Effector memory CD4-positive, alpha-beta T cell (primary cell): Measurements from ENCODE around the gene NUDT5.
A peak's percentile ranks its signal among the peaks of the same experiment; 100 is the strongest.
"Not testable (repeated sequence)": the region's sequence is repeated elsewhere in the genome, so short reads cannot be mapped to it uniquely, and the experiment has no call there.

Experiments
- DNase-seq, 3 donors: peaks; one replicate each; pipeline ENCODE4 v3.0.0-alpha.2; 2020
- H3K27ac ChIP-seq: 2 replicates; pipeline ENCODE4 v1.7.0; 2013; ENCODE audit warnings: mild to moderate bottlenecking, low read length, moderate library complexity; ENCODE audit not compliant: insufficient read depth, poor library complexity, severe bottlenecking
- H3K27me3 ChIP-seq: replicated peaks from 2 replicates; pipeline ENCODE4 v1.7.0; 2013; ENCODE audit warnings: mild to moderate bottlenecking, low read length; ENCODE audit not compliant: insufficient read depth, control insufficient read depth, poor library complexity, severe bottlenecking
- H3K36me3 ChIP-seq: 2 replicates; pipeline ENCODE4 v1.7.0; 2013; ENCODE audit warnings: mild to moderate bottlenecking, low read length, moderate library complexity; ENCODE audit not compliant: control insufficient read depth, insufficient read depth
- H3K4me1 ChIP-seq: 2 replicates; pipeline ENCODE4 v1.7.0; 2013; ENCODE audit warnings: low read length, mild to moderate bottlenecking; ENCODE audit not compliant: control insufficient read depth, insufficient read depth, poor library complexity, severe bottlenecking
- H3K4me3 ChIP-seq: 2 replicates; pipeline ENCODE4 v1.7.0; 2013; ENCODE audit warnings: low read length, low read depth, mild to moderate bottlenecking; ENCODE audit not compliant: insufficient read depth, poor library complexity, severe bottlenecking
- H3K9me3 ChIP-seq: 2 replicates; pipeline ENCODE4 v1.7.0; 2013; ENCODE audit warnings: mild to moderate bottlenecking, low read length, moderate library complexity; ENCODE audit not compliant: control insufficient read depth
- total RNA-seq, 3 donors: gene quantifications; one replicate each; lab custom pipeline; 2026; lab: John Stamatoyannopoulos, UW

Gene NUDT5
- total RNA-seq: 27.9 to 30.2 (median 29.6) reads per million in 3 donors

DNA sequence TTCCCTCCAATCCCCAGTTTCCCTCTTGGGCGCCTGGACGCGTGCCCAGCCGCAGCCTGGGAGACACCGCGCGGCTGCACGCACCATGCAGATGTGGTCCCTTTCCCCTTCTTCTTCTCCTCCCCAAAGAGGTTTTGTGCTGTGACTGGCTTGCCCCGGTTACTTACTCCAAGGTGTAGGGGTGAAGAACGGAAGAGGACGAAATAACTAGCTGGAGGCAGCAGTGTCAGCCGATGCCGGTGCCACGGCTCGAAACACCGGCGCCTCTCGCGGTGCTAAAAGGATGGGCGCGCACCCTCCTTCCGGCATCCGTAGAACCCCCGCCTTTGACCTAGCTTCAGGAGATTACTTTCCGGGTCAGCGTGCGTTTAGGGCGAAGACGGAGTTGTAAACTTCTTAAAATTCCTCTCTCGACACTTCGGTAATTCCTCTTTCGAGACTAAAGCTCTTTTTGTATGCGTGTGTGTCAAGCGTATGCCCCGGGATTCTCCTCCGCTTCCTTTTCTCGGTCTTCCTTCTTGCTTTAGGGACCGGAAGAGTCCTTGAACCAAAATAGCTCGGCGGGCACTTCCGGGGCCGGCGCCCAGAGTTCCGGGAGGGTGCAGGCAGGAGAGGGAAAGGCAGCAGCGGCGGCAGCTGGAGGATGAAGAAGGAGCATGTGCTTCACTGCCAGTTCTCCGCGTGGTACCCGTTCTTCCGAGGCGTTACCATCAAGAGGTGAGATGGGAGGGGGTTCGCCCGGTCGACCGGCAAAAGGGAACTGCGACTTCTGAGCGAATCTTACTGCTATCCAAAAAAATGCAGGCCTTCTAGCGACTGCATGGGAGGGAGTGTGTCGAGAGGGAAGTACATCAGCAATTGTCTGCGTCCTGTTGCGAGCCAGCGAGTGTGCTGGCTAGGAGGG, at the start of gene NUDT5, which contains the start of gene CDC123:
TSS of gene NUDT5 (minus strand) at position 289 of the 904 bp plus-strand sequence. CDS start 9,600 bp downstream, outside the sequence.
TSS of gene CDC123 (plus strand) at position 586 of the 904 bp plus-strand sequence. CDS start at position 644, 58 bp downstream.
- H3K27me3 ChIP-seq: no peaks in the 10 kb centered on the region
- H3K36me3 ChIP-seq: no peaks in the 10 kb centered on the region
- no peaks in the 10 kb centered on the region for H3K9me3 ChIP-seq
- peak within 1 kb of the TSS; percentile 94 for H3K4me3 ChIP-seq
- H3K27ac ChIP-seq: peak within 1 kb of the TSS; percentile 97
- H3K4me1 ChIP-seq: peaks cover 17% of the 10 kb centered on the region
- DNase-seq: peak; percentile 63 to 77 (median 76)

DNA sequence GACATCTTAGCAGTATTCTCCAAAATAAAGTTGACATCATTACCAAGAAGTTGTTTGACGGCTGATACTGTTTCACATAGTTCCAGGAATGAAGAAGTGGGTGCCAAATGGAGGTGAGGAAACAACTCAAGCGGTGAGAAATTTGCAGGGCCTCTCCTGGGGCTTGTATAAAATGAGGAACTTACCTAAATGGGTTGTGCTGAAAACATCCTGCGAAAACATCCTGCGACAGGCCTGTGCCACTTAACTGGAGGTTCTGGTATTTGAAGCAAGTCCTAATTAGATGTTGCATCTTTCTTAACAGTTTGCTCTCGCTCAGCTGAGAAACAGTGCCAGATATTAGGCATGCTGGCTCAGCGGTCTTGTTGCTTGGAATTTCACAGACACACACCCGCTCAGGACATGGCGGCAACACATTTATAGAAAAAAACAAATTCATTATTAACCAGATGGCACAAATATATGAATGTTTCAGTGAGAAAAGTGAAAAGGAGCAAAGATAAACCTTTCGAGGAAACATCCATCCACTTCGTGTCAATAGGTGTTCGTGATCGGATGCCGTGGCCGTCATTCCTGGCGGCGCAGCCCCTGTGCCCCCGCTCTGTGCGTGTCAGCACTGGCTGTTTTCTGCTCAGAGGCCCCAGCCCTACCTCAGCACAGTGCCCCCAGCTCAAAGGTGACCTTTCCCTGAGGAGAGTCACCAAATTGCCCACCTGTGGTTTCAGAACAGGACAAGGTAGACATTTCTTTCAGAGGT, 48.4 kb upstream of the NUDT5 start:
- Histone ChIP-seq H3K4me1 (no peaks in the 10 kb centered on the region), H3K27me3 (no peaks in the 10 kb centered on the region), H3K9me3 (no peaks in the 10 kb centered on the region), H3K4me3 (no peak overlapping the region), H3K36me3 (peaks cover 43% of the 10 kb centered on the region), H3K27ac (no peak overlapping the region)
- DNase-seq: no peak

DNA sequence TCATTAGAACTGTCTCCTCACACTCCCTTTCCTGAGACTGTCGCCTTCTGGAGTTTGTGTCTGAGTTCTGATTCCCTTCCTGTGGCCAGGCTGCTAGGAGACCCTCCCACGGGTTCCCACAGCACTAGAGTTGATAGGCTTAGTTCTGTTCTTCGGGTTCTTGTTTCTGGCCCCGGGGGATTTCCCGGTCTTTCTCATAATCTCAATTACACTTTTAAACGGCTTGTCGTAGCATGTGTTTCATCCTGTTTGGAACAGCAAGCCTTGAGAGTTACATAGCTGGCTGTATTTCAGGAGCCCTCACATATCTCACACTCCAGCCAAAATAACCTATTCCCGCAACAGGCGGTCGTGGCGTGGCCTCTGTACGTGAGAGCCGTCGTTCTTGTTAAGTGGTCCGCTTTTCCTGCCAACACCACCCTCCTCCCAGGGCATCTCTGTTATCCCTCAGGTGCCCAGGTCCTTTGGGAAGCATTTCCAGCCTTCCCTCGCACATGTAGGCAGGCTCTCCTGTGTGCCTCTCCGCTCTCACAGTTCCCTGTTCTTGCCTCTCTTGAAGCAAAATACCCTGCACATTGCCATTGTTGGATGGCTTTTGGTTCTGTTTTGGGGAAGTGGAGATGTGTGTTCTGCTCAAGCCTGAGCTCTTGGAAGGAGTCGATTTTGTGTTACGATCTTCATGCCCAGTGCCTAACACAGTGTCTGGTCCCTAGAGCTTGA, 46.3 kb upstream of the NUDT5 start:
- no peaks in the 10 kb centered on the region for H3K4me1 ChIP-seq
- DNase-seq: no peak

DNA sequence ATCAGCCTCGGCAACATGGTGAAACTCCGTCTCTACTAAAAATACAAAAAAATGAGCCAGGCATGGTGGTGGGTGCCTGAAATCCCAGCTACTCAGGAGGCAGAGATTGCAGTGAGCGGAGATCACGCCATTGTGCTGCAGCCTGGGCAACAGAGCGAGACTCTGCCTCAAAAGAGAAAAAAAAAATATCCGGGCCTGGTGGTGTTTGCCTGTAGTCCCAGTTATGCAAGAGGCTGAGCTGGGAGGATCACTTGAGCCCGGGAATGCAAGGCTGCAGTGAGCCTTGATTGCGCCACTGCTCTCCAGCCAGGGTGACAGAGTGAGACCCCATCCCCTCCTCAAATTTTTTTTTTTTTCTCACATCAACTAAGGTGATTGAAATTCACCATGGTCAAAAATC, 43.1 kb upstream of the NUDT5 start:
- DNase-seq: no peak
- Histone ChIP-seq H3K4me3 (no peak overlapping the region), H3K9me3 (no peaks in the 10 kb centered on the region), H3K27ac (no peak overlapping the region), H3K4me1 (no peaks in the 10 kb centered on the region), H3K36me3 (peaks cover 37% of the 10 kb centered on the region), H3K27me3 (no peaks in the 10 kb centered on the region)

More for the DNA sequence above, 46.3 kb upstream of the NUDT5 start:
- Histone ChIP-seq H3K27me3 (no peaks in the 10 kb centered on the region), H3K9me3 (no peaks in the 10 kb centered on the region), H3K4me3 (no peak overlapping the region), H3K27ac (no peak overlapping the region), H3K36me3 (peaks cover 46% of the 10 kb centered on the region)

DNA sequence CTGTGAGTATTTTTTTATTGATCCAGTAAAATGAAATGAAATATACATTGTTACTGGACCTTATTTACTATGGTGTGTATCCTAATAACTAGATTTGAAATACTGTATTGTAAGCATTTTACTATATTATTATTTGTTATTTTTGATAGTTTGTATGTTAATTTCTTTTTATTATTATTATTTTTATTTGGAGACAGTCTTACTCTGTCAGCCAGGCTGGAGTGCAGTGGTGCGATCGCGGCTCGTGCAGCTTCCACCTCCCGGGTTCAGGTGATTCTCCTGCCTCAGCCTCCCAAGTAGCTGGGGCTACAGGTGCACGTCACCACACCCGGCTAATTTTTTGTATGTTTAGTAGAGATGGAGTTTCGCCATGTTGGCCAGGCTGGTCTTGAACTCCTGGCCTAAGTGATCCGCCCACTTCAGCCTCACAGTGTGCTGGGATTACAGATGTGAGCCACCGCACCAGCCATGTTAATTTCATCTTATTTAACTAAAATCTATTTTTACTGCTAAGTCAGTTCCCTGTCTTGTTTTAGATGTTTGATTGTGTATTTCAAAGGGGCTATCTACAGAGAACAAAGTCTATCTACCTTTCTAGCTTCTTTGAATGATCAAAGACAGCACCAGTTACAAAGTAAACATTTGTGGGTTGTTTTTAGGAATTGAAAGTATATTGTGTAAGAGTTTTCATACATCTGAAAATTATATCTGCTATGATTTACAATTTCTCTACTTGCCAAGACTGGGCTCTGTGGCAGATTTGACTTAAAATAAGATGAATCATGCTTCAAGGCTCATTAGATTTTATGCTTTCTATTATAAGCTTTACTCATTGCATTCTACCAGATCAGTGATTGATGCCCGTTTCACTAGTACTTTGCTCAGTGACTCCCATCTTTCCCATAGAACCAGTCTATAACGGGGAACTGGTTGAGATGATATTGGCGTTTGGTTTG, 41.9 kb upstream of the NUDT5 start:
- Histone ChIP-seq H3K9me3 (no peaks in the 10 kb centered on the region), H3K4me3 (no peak overlapping the region), H3K36me3 (peaks cover 42% of the 10 kb centered on the region), H3K27ac (no peak overlapping the region), H3K4me1 (no peaks in the 10 kb centered on the region), H3K27me3 (no peaks in the 10 kb centered on the region)
- no peak for DNase-seq

DNA sequence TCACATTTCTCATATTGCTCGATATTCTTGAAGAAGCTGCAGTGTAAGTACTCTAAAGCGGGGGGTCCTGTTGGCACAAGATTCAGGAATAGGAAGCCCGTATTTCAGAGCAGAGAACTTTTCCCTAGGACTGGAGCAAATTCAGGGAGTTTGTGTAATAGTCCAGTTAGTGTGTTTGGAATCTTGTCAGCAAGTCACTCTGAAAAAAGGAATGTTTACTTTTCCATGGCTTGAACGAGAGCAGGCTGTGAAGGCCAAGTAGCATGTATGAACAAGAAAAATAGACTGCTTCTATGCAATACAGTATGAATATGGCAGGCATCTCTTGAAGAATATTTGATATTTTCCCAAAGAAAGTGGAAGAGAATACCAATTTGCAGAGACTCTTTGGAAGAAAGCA, 40.1 kb upstream of the NUDT5 start:
- Histone ChIP-seq H3K4me1 (no peaks in the 10 kb centered on the region), H3K36me3 (peaks cover 49% of the 10 kb centered on the region), H3K9me3 (no peaks in the 10 kb centered on the region), H3K27ac (no peak overlapping the region), H3K27me3 (no peaks in the 10 kb centered on the region), H3K4me3 (no peak overlapping the region)
- no peak for DNase-seq

DNA sequence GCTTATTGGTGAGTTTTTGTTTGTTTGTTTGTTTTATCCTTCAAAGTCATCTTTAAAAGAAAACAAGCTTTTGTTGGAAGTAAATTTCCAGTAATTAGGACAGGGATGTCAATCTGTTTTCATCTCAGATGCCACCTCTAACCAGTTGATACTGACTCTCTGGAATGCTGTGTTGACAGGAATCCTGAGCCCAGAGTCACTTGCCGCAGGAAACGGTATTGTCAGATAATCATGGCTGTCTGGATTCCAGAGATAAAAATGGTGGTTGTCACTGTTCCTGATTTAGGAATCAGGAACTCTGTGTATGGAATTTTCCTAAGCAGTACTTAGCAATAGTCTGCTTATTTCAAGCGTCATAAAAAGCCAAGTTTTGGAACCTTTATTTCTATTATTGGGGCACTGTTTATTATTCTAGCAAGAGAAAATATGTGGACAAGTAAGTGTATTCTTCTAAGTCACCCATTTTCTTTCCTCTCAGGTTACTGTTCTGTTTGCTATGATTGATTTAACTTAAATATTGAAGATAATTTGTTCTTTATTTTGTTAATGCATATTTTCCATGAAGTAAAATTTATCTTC, 39.5 kb upstream of the NUDT5 start:
- Histone ChIP-seq H3K27ac (no peak overlapping the region), H3K4me3 (no peak overlapping the region), H3K9me3 (no peaks in the 10 kb centered on the region), H3K27me3 (no peaks in the 10 kb centered on the region), H3K36me3 (peaks cover 53% of the 10 kb centered on the region), H3K4me1 (no peaks in the 10 kb centered on the region)
- no peak for DNase-seq

DNA sequence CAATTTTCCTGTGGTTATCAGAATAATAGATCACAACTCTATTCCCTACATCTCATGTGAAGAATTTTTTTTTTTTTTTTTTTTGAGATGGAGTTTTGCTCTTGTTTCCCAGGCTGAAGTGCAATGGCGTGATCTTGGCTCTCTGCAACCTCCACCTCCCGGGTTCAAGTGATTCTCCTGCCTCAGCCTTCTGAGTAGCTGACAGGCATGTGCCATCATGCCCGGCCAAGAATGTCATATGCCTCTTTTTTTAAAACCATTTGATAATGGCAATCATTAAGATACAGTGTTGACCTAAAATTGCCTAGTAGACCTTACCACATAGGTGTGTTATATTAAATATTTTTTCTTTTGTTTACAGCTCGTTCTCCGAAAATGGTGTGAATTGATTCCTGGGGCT, 39.0 kb upstream of the NUDT5 start:
- DNase-seq, H3K4me3 ChIP-seq, H3K9me3 ChIP-seq, H3K4me1 ChIP-seq, H3K27ac ChIP-seq, H3K27me3 ChIP-seq: not testable (repeated sequence)
- H3K36me3 ChIP-seq: peaks cover 55% of the 10 kb centered on the region

DNA sequence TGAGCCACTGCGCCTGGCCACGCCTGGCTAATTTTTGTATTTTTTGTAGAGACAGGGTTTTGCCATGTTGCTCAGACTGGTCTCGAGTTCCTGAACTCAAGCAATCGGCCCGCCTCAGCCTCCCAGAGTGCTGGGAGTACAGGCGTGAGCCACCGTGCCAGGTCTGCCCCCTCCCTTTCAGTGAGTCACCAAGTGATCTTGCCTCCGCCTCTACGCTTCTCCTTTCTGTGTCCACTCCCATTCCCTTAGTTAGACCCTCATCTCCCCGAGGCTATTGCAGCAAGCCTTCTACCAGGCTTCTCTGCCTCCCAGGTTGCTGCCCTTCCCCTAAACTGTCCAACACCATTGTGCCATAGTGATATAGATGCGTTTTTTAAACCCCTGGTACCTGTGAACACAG, 33.2 kb upstream of the NUDT5 start:
- DNase-seq: no peak
- Histone ChIP-seq H3K4me1 (no peaks in the 10 kb centered on the region), H3K36me3 (peaks cover 42% of the 10 kb centered on the region), H3K4me3 (no peak overlapping the region), H3K9me3 (no peaks in the 10 kb centered on the region), H3K27ac (no peak overlapping the region), H3K27me3 (no peaks in the 10 kb centered on the region)
